Testis (tissue), 2 donors: ENCODE data around the gene EXOC4.

Experiments used
- CTCF ChIP-seq, 3 experiments: fragments of 450-650 bp in 2 of 3; fragments of 200-600 bp in 1 of 3; sonication (generic) in 1 of 3; IDR thresholded peaks; one replicate each; pipeline ENCODE4 v1.5.1; 2016 to 2019; ENCODE audit warnings: antibody characterized with exemption in 3 of 3, mild to moderate bottlenecking in 2 of 3, moderate library complexity in 1 of 3
- POLR2A ChIP-seq: fragments of 450-650 bp; IDR thresholded peaks from one replicate; pipeline ENCODE4 v1.6.1; 2017; ENCODE audit warnings: antibody characterized with exemption, mild to moderate bottlenecking, moderate library complexity

GRCh38 chr7:133428876-133429275, 176.0 kb downstream of the EXOC4 start:
- no peak for TF ChIP-seq CTCF (IDR thresholded peaks at IDR 0.05)
- no peak for TF ChIP-seq POLR2A
